ENCODE data around the gene OR14J1. TPM values are rescaled to one million over a fixed set of nuclear protein-coding genes. Genes with fewer than 3 reads are reported as not detected.

OR14J1 gene
- total RNA-seq, 1 donor from 2014 or later, result not detected

- H3K4me3 Mint-ChIP-seq, result no peak overlapping the region
- H3K9me3 Mint-ChIP-seq, result peaks cover 12% of the 10 kb centered on the region
- no peak for DNase-seq
- peaks cover 23% of the 10 kb centered on the region for H3K27me3 Mint-ChIP-seq
- H3K27ac Mint-ChIP-seq, result no peak overlapping the region
- intact Hi-C loops (cut with micrococcal nuclease), result no loop called here
- H3K4me1 Mint-ChIP-seq, result no peaks in the 10 kb centered on the region
- H3K36me3 Mint-ChIP-seq (ENCODE audit: low read depth), result no peaks in the 10 kb centered on the region
Measured at GRCh38 chr6:29354980-29355379, 53.5 kb downstream of the OR14J1 start.

DNA sequence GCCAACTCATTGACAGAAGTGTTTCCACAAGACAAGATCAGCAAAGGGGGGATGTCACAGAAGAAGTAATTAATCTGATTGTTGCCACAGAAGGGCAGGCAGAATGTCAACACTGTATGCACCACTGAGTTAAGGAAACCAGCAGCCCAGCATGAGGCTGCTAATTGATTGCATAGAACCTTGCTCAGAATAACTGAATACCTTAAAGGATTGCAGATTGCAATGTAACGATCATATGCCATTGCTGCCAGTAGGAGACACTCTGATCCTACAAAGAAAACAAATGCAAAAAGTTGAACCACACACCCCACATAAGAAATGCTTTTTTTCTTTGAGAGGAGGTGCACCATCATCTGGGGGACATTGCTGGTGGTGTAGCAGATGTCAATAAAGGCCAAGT is 54.1 kb downstream of the OR14J1 start:
- H3K4me3 Mint-ChIP-seq, result no peak overlapping the region
- H3K27ac Mint-ChIP-seq, result no peak overlapping the region
- H3K9me3 Mint-ChIP-seq, result peaks cover 12% of the 10 kb centered on the region

More for the DNA sequence above, 54.1 kb downstream of the OR14J1 start:
- Mint-ChIP-seq H3K4me1 (no peaks in the 10 kb centered on the region), H3K27me3 (peaks cover 23% of the 10 kb centered on the region), H3K36me3 (ENCODE audit: low read depth) (no peaks in the 10 kb centered on the region)
- intact Hi-C loops (cut with micrococcal nuclease), result no loop called here
- no peak for DNase-seq

Other genes starting within 250 kb of the OR14J1 start
- gene OR2B3, start 214.4 kb upstream of the OR14J1 start, total RNA-seq, result not detected in 2 replicates
- not detected in 2 replicates for gene OR2J1, start 202.2 kb upstream of the OR14J1 start, total RNA-seq
- not detected in 2 replicates for gene OR2J3, start 193.6 kb upstream of the OR14J1 start, total RNA-seq
- gene OR2J2, start 130.8 kb upstream of the OR14J1 start, total RNA-seq, result not detected in 2 replicates
- gene OR5V1, start 67.2 kb downstream of the OR14J1 start, total RNA-seq, result not detected in 2 replicates
- gene OR12D3, start 73.6 kb downstream of the OR14J1 start, total RNA-seq, result not detected in 2 replicates
- gene OR12D2, start 93.9 kb downstream of the OR14J1 start, total RNA-seq, result not detected in 2 replicates
- gene OR12D1, start 113.2 kb downstream of the OR14J1 start, total RNA-seq, result not detected in 2 replicates
- gene OR10C1, start 137.6 kb downstream of the OR14J1 start, total RNA-seq, result not detected in 2 replicates
- not detected in 2 replicates for gene OR11A1, start 155.4 kb downstream of the OR14J1 start, total RNA-seq
- gene OR2H1, start 155.5 kb downstream of the OR14J1 start, total RNA-seq, result not detected in 2 replicates
- gene MAS1L, start 186.3 kb downstream of the OR14J1 start, total RNA-seq, result not detected in 2 replicates